Stimulated activated CD8-positive, alpha-beta memory T cell treated with anti-CD3 and anti-CD28 coated beads, Interleukin-4, amount 100 ng/mL, for 1 hour (primary cell): ENCODE results near the gene EP400.
"Not testable (repeated sequence)": the region's sequence is repeated elsewhere in the genome, so short reads cannot be mapped to it uniquely, and the experiment has no call there.

ENCODE experiments used
- DNase-seq, 2 donors: peaks; one replicate each; pipeline ENCODE4 v3.0.0-alpha.2; 2020; ENCODE audit warnings: low read depth in 2 of 2, low spot score in 1 of 2

The EP400 gene

DNA sequence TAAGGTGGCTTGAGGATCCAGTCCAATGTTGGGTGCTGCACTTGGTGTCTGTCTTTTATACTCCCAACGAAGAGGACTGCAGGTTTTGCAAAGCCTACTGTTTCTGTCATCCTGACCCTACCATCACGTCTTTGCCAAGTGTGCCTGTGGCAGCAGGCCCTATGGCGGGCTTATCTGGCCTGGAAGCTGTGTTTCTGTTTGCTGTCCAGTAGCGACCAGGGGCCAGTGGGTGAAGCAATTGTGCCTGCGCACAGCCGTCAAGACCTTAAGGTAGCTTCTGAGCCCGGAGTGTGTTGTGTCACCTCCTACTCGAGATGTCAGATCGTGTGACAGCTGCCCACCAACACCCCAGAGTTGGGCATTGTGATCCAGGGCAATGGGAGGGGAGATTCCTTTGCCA is 131.7 kb downstream of the EP400 start:
- DNase-seq, result no peak

GRCh38 chr12:132083614-132083940 is 133.8 kb downstream of the EP400 start:
- DNase-seq, result no peak

- peak; percentile 67 to 76 for DNase-seq
Measured at GRCh38 chr12:132083941-132084620, 134.3 kb downstream of the EP400 start.

- DNase-seq, result no peak
Measured at GRCh38 chr12:132084621-132085290, 135.0 kb downstream of the EP400 start.

DNA sequence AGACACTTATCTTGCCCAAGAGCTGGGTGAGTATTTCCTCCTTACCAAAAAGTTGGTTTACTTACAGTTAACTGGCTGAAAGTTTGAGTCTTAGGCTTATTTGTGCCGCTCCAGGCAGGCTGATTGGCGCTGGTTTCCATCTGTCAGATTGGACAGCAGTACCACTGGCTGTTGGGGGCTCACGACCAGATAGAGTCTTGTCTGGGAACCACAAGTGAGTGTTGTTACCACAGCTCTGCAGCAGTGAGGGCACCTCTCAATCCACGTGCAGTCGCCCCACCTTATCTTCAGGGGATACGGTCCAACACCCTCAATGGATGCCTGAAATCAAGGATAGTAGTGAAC is 135.5 kb downstream of the EP400 start:
- DNase-seq, result no peak

DNA sequence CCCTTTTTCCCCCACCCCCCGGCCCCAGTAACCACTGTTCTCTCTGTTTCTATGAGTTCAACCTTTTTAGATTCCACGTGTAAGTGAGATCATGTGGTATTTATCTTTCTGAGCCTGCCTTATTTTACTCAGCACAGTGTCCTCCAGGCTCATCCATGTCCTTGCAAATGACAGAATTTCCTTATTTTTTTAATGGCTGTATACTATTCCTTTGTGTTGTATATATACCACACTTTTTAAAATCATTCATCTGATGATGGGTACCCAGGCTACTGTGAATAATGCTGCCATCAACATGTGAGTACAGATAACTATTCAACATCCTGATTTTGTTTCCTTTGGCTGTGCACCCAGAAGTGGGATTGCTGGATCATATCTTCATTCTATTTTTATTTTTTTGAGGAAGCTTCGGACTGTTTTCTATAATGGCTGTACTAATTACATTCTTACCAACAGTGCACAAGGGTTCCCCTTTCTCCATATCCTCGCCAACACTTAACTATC is 139.7 kb downstream of the EP400 start:
- DNase-seq, result no peak

DNA sequence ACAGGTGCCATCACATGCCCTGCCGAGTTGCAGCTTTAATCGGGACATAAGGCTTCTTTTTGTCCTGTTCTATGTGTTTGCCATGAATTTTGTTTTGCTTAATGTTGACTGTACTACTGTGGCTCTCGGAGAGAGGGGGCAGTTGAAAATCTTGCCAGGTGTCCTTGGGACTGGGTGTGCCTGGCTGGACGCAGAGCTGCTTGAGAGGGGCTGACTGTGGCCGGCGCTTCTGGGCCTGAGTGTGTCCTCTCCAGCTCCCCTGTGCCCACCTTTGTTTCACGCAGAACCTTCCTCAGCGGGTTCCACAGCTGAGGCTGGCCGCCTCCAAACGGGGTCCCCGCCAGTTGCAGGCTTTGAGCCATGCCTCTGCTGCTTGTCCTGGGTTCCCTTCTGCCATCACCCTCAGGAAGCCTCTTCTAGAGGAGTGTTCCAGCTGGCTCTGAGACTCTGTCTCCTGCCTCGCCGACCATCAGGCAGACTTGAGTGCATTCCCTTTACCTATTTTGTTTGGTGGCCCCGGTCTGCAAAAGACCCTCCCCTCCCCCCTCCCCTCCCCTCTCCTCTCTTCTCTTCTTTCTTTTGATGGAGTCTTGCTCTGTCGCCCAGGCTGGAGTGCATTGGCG is 144.6 kb downstream of the EP400 start:
- no peak for DNase-seq

GRCh38 chr12:132095520-132096409 is 146.0 kb downstream of the EP400 start:
- no peak for DNase-seq

DNA sequence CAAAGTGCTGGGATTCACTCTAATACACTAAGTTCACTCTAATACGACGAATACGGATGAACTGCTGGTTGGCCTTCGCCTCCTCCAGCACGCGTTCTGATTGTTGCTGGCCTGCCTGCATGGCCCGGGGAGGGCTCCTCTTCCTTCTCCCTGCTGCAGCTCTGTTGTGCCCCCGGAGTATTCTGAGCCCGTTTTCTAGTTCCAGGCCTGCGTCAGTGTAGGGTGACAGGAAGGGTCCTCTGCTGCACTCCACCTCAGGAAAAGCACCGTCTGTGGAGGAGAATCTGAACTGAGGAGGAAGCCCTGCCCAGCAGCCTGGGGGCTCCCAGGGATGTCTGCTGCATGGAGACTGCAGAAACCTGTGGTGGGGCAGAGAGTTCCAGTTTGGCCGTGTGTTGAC is 150.0 kb downstream of the EP400 start:
- no peak for DNase-seq

DNA sequence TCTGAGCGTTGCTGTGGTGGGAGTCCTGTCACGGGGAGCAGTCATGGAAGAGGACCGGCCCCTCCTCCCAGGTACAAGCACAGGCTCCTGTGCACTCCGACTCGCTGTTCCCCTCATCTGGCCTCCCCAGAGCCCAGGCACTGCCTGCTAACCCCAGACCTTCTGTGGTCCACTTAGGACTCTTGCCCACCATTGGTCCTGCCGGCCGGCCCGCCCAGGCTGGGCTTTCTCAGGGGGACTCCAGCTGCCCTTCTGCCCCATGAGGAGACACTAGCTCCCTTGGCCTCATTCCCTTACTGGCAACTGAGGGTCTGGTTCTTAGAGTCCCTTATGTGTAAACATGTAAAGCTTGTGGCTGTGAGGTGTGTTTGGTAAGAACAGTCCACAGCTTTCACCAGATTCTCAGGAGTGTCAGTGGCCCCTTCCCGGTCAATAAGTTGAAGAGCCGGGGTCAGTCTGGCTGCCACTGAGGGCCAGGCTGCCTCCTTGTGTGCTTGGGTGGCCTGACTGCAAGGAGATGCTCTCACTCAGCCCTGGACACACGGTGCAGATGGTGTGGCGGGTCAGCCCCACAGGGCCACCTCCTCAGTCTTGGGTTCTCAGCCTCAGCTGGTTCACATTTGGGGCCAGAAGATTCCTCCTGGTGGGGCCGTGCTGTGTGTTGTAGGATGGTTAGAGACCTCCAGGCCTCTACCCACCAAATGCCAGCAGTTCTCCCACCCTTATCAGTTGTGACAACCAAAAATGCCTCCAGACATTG is 150.7 kb downstream of the EP400 start:
- DNase-seq, result no peak

- no peak for DNase-seq
Measured at GRCh38 chr12:132102297-132102696, 152.6 kb downstream of the EP400 start.

DNA sequence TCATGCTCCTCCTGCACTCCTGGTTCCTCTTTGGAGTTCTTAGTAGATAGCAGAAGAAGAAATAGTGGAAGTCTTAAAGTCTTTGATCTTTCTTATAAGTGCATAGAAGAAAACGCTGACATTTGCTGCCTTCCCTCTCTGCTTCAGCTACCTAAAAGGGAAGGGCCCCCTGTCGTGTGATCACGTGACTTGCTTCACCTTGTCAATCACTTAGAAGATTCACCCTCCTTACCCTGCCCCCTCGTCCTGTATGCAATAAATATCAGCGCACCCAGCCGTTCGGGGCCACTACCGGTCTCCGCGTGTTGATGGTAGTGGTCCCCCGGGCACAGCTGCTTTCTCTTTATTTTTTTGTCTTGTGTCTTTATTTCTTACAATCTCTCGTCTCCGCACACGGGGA is 153.3 kb downstream of the EP400 start:
- not testable (repeated sequence) for DNase-seq

DNA sequence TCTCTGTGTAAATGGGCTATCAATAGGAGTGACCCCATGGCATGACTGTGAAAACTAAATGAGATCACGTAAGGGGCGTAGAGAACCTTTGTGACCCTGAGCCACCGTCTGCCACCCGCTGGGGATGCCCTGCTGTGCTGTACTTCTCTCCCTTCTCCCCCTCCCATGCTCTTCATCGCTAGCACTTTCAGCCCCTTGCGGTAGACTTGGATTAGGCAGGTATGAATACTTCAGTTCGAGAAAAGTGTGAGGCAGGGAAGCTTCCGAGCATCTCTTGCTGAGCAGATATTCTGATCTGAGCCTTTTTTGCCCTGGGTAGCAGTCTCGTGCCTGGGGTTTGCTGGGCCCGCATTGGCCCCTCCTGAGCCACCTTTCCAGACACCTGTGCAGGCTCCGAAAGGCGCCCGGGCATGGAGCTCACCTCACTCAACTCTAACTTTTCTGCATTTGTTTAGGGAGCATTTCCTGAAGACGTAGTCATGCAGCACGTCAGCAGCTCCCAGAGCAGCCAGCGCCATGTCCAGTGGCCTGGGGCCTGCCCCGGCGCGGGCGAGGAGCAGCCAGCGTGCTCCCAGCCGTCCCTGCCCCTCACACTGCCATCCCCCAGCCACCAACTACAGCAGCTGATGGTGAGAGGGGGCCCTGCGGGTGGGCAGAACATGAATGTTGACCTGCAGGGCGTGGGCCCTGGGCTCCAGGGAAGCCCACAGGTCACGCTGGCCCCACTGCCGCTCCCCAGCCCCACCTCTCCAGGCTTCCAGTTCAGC is 154.0 kb downstream of the EP400 start:
- no peak for DNase-seq

DNA sequence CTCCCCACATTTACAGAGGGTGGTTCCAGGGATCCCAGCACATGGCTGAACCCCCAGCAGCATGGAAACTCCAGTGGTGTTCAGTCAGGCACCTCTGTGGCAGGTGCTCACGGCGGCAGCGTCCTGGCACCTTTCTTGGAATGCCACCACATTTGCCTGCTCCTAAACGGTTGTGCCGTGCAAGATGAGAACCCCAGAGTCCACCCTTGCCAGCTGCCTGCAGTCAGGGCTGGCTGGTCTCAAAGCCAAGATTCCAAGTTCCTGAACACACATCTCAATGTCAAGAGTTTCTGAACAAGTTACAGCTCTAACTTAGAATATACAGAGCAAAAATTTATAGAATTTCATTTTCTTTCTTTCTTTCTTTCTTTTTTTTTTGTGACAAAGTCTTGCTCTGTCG is 155.7 kb downstream of the EP400 start:
- no peak for DNase-seq

DNA sequence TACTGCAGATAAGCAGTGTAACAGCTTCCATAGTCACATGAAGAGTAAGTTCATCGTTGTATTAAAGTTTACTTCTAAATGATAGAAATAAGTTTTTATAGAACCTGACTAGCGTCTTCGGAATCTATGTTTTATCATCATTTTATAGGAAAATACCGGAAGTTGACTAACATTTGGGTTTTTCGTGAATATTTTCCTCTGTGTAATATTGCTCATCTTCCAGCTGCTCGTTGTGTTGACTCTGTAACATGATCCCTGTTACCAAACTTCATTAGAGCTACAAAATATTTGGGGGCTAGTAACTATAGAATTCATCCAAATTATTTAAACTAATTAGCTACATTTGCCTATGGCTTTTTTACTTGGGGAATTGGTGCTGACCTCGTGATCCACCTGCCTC is 157.2 kb downstream of the EP400 start:
- no peak for DNase-seq

GRCh38 chr12:132108211-132108832 is 158.6 kb downstream of the EP400 start:
- DNase-seq, result no peak

- no peak for DNase-seq
Measured at GRCh38 chr12:132109741-132110140, 160.0 kb downstream of the EP400 start.

DNA sequence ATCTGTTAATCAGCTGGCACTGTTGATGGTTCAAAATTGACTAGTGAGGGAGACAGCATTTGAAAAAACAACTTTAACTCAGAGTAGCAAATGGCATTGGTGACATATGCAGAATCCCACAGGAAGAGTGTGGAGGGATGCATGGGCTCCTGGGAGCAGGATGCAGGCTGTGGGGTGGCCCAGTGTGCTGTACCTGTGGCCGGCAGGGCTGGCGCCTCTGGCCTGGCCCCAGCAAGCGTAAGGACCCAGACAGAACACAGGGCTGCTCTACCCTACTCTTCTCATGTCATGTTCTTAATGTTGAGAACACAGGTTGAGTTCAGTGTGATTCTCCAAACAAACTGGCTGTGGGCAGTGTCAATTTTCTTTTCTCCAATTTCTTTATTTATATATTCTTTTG is 160.9 kb downstream of the EP400 start:
- no peak for DNase-seq

GRCh38 chr12:132111654-132112304 is 162.0 kb downstream of the EP400 start:
- no peak for DNase-seq
